Left lung (tissue), 10 donors: Measurements from ENCODE around the gene E2F1. TPM values are rescaled to one million over a fixed set of nuclear protein-coding genes. Genes with fewer than 3 reads are reported as not detected.

Experiments
- ATAC-seq: fragments of 200-7000 bp; cut with Tn5 transposase; one replicate; pipeline ENCODE4 v1.9.1; 2020; ENCODE audit warnings: moderate library complexity
- DNase-seq, 4 donors: peaks; one replicate each; pipeline ENCODE4 v3.0.0-alpha.2; 2013 to 2020
- H3K27ac ChIP-seq, 2 donors: fragments of 200-600 bp; sonication (generic) in 1 of 2; one replicate each; pipeline versions ENCODE4 v1.5.0 to v1.8.0; 2020 to 2021
- H3K27me3 ChIP-seq, 2 donors: fragments of 200-600 bp; sonication (generic) in 1 of 2; one replicate each; pipeline versions ENCODE4 v1.5.0 to v1.8.0; 2020 to 2021
- H3K36me3 ChIP-seq, 2 donors: fragments of 200-600 bp; sonication (generic) in 1 of 2; one replicate each; pipeline versions ENCODE4 v1.5.0 to v1.8.0; 2020 to 2021
- H3K4me1 ChIP-seq, 2 donors: fragments of 200-600 bp; one replicate each; pipeline ENCODE4 v1.8.0; 2021
- H3K4me3 ChIP-seq, 2 donors: fragments of 200-600 bp; sonication (generic) in 1 of 2; one replicate each; pipeline versions ENCODE4 v1.5.0 to v1.8.0; 2020 to 2021; ENCODE audit warnings: mild to moderate bottlenecking in 1 of 2
- H3K9me3 ChIP-seq, 2 donors: fragments of 200-600 bp; sonication (generic) in 1 of 2; one replicate each; pipeline versions ENCODE4 v1.5.0 to v1.8.0; 2020 to 2021
- intact Hi-C, 2 donors: fragments of 100-400 bp; cut with DNase I; formaldehyde crosslinking; loops; one replicate each; pipeline versions ENCODE4 v1.11.2 to v1.14.2; 2022
- polyA plus RNA-seq, 6 donors: library from polyadenylated mRNA; unstranded; fragments of 120-200 nt; gene quantifications; one replicate each; pipeline ENCODE4 v1.2.1, GENCODE V29; 2013; ENCODE audit not compliant: insufficient read length in 6 of 6
- total RNA-seq, 2 donors: library from RNA; stranded (reverse); fragmentation: NEBNext Ultra II Directional; extraction: Animal tissue kit (Norgen Biotek cat#: 25700); gene quantifications; one replicate each; pipeline ENCODE4 v1.2.1, GENCODE V29; 2021
- TF ChIP-seq, protein P1 (sequence below), 2 donors: fragments of 200-600 bp; sonication (generic) in 1 of 2; IDR thresholded peaks; one replicate each; pipeline versions ENCODE4 v1.5.0 to v1.8.0; 2021; ENCODE audit warnings: antibody characterized with exemption in 2 of 2
- donor health status: DM: no; HTN: yes; CAD: no.
- donor health status: DM: no; HTN: no; CAD: no.

E2F1 gene
- total and polyA plus RNA-seq, 8 donors, result 12.2 to 23.6 (median 16.4) TPM

GRCh38 chr20:33685328-33686099 lies 671 bp downstream of the E2F1 start:
- DNase-seq, result peak in 1 of 4 donors; percentile 85
- Histone ChIP-seq H3K4me1 (peaks cover 11 to 50% of the 10 kb centered on the region in 2 donors), H3K27ac (peak overlapping the region in 1 of 2 donors; percentile 3), H3K4me3 (peak overlapping the region; percentile 9 to 46), H3K27me3 (no peaks in the 10 kb centered on the region), H3K36me3 (no peaks in the 10 kb centered on the region), H3K9me3 (no peaks in the 10 kb centered on the region)
- peak; percentile 46 for ATAC-seq
- TF ChIP-seq, protein P1, sequence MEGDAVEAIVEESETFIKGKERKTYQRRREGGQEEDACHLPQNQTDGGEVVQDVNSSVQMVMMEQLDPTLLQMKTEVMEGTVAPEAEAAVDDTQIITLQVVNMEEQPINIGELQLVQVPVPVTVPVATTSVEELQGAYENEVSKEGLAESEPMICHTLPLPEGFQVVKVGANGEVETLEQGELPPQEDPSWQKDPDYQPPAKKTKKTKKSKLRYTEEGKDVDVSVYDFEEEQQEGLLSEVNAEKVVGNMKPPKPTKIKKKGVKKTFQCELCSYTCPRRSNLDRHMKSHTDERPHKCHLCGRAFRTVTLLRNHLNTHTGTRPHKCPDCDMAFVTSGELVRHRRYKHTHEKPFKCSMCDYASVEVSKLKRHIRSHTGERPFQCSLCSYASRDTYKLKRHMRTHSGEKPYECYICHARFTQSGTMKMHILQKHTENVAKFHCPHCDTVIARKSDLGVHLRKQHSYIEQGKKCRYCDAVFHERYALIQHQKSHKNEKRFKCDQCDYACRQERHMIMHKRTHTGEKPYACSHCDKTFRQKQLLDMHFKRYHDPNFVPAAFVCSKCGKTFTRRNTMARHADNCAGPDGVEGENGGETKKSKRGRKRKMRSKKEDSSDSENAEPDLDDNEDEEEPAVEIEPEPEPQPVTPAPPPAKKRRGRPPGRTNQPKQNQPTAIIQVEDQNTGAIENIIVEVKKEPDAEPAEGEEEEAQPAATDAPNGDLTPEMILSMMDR (IDR thresholded peaks at IDR 0.05), result no peak
- intact Hi-C loops, result no loop called here

GRCh38 chr20:33684533-33685327 lies 1.5 kb downstream of the E2F1 start:
- ATAC-seq (no peak), DNase-seq (no peak)
- no peaks in the 10 kb centered on the region for H3K9me3 ChIP-seq
- TF ChIP-seq, protein P1 (IDR thresholded peaks at IDR 0.05), result no peak
- H3K4me1 ChIP-seq, result peaks cover 11 to 50% of the 10 kb centered on the region in 2 donors
- H3K36me3 ChIP-seq, result no peaks in the 10 kb centered on the region
- no peaks in the 10 kb centered on the region for H3K27me3 ChIP-seq
- peak overlapping the region in 1 of 2 donors; percentile 46 for H3K4me3 ChIP-seq
- intact Hi-C loops, result no loop called here
- H3K27ac ChIP-seq, result peak overlapping the region in 1 of 2 donors; percentile 3

DNA sequence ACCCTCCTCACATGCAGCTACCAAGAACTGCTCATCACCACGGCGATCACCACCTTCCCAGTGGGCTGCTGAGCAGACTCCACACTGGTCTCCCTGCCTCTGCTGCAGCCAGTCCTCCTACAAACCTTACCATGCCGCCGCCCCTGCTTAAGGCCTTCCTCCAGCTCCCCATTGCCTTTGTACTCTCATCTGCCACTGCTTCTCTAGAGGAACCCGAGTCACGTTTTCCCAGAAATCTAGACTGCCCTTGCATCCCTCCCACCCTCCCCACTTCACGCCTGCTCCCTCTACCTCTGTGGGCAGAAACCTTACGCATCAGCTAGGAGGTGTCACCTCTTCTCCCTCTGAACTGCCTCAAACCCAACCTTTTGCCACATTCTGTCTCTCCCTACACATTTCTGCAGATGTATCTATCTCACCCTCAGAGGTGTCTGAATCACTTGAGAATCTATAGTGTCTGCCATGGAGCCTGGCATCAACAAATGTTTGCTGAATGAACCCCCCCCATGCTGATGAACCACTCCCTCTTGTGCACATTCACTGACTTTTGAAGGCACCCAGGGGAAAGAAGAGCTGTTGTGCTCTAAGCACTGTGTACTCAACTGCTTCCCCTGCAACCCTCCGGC lies 4.3 kb downstream of the E2F1 start:
- H3K27ac ChIP-seq, result no peak overlapping the region
- peaks cover 11 to 42% of the 10 kb centered on the region in 2 donors for H3K4me1 ChIP-seq
- ATAC-seq, result no peak
- H3K27me3 ChIP-seq, result no peaks in the 10 kb centered on the region
- H3K4me3 ChIP-seq, result no peak overlapping the region
- no peaks in the 10 kb centered on the region for H3K9me3 ChIP-seq
- no peaks in the 10 kb centered on the region for H3K36me3 ChIP-seq
- TF ChIP-seq, protein P1 (IDR thresholded peaks at IDR 0.05), result no peak
- DNase-seq, result no peak
- intact Hi-C loops, result no loop called here

DNA sequence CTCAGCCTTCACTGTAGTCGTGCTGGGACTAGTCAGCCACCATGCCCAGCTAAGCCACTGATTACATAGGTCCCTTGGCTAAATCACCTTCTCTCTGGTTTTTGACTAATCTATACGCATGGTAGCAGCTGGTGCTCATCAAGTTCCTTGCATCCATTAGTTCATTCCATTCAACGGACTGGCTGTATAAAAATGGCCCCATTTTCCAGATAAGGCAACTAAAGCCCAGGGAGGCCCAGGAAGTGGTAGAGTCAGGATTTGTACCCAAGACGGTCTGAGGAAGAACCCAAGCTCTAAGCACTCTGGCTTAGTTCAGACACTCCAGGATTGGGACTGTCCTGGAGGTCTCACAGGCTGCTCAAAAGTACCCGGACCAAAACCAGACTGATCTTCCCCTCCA lies 4.9 kb downstream of the E2F1 start:
- intact Hi-C loops, result no loop called here
- Histone ChIP-seq H3K9me3 (no peaks in the 10 kb centered on the region), H3K4me1 (peaks cover 11 to 38% of the 10 kb centered on the region in 2 donors), H3K27me3 (no peaks in the 10 kb centered on the region), H3K4me3 (no peak overlapping the region), H3K27ac (no peak overlapping the region), H3K36me3 (no peaks in the 10 kb centered on the region)
- ATAC-seq, result no peak
- DNase-seq, result no peak
- TF ChIP-seq, protein P1 (IDR thresholded peaks at IDR 0.05), result no peak

DNA sequence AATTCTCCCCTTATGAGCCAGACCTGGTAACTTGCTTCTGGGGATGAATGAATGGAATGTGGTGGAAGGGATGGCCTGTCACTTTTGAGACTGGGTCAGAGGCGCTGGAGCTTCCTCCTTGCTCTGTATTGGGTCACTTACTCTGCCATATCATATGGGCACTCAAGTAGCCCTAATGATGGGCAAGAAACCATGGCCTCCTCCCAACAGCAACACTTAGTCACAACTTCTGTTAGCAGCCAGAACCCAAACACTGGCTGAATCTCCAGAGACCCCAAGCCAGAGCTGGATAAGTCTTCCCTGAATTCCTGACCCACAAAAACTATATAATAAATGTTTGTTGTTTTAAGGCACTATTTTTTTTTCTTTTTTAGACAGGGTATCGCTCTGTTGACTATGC lies 5.5 kb downstream of the E2F1 start:
- H3K4me1 ChIP-seq, result peaks cover 14 to 40% of the 10 kb centered on the region in 2 donors
- no peak overlapping the region for H3K4me3 ChIP-seq
- H3K9me3 ChIP-seq, result no peaks in the 10 kb centered on the region
- no peaks in the 10 kb centered on the region for H3K36me3 ChIP-seq
- TF ChIP-seq, protein P1 (IDR thresholded peaks at IDR 0.05), result no peak
- ATAC-seq (no peak), DNase-seq (no peak)
- H3K27ac ChIP-seq, result no peak overlapping the region
- intact Hi-C loops, result no loop called here
- no peaks in the 10 kb centered on the region for H3K27me3 ChIP-seq
